ENCODE data around the gene CEACAM4.

DNA sequence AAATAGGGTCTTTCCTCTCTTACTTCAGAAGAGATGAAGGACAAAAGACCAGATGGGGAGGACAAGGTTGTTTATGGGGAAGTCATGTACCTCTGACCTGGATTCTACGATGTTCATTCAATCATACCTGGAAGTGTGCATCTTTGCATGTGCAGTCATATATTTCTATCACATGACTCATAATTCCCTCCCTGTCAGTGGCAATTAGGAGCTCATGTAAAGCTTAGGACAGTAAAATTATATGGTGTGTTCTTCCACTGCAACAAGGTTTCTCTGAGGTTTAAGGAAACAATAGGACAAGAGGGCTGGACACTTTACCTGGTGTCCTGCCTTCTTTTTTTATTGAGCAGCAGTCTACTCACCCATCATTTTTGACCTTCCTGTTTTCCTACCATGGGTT lies 41.4 kb upstream of the CEACAM4 start:
- TF ChIP-seq CTCF (IDR thresholded peaks at IDR 0.05) (no peak), POLR2A (IDR thresholded peaks at IDR 0.05) (no peak)

All from testis (tissue), 2 donors.